ENCODE data around the gene STAT6.

DNA sequence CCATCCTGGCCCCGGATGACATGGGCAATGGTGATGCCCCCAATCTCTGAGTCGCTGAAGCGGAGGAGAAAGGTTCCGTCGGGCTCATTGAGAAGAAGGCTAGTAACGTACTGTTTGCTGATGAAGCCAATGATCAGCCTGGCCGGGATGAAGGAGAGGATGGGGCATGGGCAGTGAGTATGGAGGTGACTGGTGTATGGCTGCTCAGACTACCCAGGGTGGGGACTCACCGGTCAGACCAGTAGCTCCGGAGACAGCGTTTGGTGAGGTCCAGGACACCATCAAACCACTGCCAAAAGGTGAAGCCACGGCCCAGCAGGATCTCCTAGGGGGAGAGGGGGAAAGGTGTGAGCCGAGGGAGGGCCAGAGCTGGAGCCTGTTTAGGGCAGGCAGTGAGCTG lies 11.4 kb downstream of the STAT6 start:
- no peak for TF ChIP-seq GATA3 (IDR thresholded peaks at IDR 0.05; ENCODE audit: low read depth, low read length)
- no peak for TF ChIP-seq GATA2 (IDR thresholded peaks at IDR 0.05; ENCODE audit: low read depth, low read length)

Measured in SH-SY5Y (cell line).